NAMALWA (cell line): ENCODE data around the gene PDZD2.
"Not testable (repeated sequence)": the region's sequence is repeated elsewhere in the genome, so short reads cannot be mapped to it uniquely, and the experiment has no call there.

Source experiments
- DNase-seq: peaks from one replicate; pipeline ENCODE4 v3.0.0-alpha.2; 2015; ENCODE audit warnings: low spot score

PDZD2 gene

DNA sequence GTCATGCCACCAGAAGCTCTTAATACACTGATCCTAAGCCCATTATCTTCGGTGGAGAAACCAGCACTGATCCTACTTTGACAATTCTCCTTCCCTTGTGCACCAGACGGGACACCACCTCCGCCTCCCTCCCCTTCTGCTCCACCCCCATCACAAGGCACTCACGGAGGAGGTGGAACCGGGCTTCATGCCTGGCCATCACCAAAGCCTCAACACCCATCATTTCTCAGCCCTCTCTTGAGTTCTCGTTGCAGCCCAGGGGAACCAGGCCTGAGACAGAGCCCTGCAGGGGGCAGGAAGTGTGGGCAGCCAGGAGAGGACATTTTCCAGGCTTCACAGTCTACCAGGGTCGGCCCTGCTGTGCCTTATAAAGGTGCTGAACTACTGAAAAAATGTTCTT lies 374.7 kb downstream of the PDZD2 start:
- DNase-seq, result no peak

GRCh38 chr5:32014096-32014745 lies 375.3 kb downstream of the PDZD2 start:
- DNase-seq, result no peak

DNA sequence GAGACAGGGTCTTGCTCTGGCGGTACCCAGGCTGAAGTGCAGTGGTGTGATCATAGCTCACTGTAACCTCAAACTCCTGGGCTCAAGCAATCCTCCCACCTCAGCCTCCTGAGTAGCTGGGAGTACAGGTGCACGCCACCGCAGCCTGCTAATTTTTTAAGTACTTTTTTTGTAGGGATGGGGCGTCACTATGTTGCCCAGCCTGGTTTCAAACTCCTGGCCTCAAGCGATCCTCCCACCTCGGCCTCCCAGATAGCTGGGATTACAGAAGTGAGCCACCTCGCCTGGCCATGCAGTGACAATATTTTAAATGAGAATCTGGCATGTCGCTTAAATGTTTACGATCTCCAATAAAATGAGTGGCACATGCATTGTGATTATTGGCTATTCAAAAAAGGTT lies 376.3 kb downstream of the PDZD2 start:
- DNase-seq, result not testable (repeated sequence)

DNA sequence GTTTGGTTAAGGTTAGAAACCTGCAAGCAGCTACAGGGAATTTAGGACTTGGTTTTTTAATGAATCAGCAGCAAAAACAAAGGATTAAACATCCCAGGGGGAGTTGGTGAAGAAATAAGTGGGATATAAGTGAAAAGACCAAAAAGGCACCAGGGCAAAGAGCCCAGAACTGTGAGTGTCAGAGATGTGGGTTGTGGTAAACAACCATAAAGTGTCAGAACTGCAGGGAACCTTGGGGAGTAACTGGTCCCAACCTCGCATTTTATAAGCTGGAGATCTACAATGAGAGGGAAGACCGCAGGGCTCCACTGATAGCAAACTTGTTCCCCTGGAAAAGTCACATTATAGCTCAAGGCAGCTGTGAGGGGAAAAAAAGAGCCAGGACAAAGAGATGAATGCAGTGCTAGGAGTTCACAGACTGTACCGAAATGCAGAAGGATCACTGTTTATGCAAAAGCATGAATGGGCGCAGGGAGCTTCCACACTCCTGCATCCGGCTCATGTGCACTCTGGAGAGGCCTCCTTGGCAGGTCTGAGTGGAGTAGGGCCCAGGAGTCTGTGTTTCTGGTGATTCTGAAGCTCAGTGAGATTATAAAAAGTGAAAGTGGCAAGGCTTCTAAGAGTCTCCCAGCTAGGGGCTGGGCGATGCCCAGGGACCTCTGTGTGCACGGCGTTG lies 378.9 kb downstream of the PDZD2 start:
- no peak for DNase-seq

GRCh38 chr5:32018476-32019436 lies 379.8 kb downstream of the PDZD2 start:
- DNase-seq, result no peak

GRCh38 chr5:32020271-32020670 lies 381.3 kb downstream of the PDZD2 start:
- DNase-seq, result peak; percentile 69

DNA sequence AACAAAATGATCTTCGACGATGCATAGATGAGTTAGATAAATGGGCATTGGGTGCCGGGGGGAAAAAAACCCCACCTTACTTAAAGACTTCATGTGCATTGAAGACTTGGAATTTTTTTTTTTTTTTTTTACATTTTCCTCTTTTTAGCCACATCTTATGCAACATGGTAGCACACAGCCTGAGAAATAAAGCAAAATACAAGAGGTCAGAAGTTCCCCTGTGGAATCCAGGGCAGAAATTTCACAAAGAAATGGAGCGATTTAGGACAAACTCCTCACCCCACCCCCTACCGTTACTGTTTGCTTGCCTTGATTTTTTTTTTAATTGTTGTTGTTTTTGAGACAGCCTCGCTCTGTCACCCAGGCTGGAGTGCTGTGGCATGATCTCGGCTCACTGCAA lies 382.0 kb downstream of the PDZD2 start:
- no peak for DNase-seq

DNA sequence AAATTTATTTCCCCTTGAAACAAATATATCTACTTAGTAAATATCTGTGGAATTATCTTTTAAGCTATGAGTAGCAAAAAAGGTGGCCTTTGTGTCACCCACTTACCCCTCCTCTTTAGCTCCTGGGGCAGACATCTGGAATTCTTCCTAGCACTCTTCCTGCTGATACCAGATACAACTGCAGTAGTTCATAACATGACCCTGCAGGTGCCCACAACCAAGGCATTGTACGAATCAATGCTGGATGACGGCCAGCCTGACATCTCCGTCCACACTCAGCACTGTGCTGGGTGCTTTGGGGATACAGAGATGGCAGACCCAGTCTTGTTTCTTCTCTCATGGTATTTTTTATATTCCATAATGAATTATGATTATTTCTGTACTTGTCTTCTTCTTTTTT lies 382.8 kb downstream of the PDZD2 start:
- no peak for DNase-seq

GRCh38 chr5:32022638-32023037 lies 383.7 kb downstream of the PDZD2 start:
- DNase-seq, result no peak

GRCh38 chr5:32023816-32024215 lies 384.9 kb downstream of the PDZD2 start:
- DNase-seq, result no peak

GRCh38 chr5:32024751-32025150 lies 385.8 kb downstream of the PDZD2 start:
- DNase-seq, result no peak

- DNase-seq, result no peak
Measured at GRCh38 chr5:32027093-32027716, 388.3 kb downstream of the PDZD2 start.

- DNase-seq, result no peak
Measured at GRCh38 chr5:32027717-32028458, 389.0 kb downstream of the PDZD2 start.

GRCh38 chr5:32029261-32029660 lies 390.3 kb downstream of the PDZD2 start:
- DNase-seq, result no peak

GRCh38 chr5:32029781-32030180 lies 390.9 kb downstream of the PDZD2 start:
- no peak for DNase-seq

DNA sequence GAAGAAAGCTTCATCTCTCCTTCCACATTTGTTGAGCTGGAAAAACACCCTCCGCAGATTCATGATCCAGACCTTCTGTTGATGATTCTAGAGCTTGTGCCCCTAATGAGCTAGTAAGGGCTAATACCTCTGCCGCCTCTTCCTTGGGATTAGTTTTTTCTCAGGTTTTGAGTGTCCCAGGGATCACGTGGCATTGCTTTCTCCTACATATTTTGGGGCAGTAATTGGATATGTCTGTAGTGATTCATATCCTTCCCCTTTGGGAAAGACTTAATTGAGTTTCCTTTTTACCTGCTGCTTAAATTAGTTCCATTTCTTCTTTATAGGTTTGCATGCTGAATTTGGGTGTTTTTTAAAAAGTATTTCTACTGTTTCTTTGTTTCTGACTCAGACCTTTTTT lies 391.3 kb downstream of the PDZD2 start:
- DNase-seq, result no peak

GRCh38 chr5:32030686-32031085 lies 391.8 kb downstream of the PDZD2 start:
- DNase-seq, result no peak

DNA sequence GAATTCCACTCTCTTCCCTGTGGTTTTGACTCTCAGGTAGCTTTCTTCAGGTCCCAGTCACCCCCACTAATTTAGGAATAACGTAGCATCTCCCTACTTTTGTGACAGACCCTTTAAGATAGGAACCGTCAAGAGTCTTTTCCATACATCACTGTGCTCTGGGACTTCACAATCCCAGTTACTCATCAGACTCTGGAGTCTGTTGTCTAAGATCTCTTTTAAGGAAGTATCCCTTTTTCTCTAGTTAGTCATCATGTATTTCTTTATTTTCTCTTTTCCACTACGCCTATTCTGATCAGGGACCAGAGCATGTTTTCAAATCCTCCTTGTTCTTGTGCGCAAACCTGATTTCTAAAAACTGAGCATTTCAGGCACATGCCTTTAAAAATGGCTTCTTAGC lies 392.2 kb downstream of the PDZD2 start:
- no peak for DNase-seq

DNA sequence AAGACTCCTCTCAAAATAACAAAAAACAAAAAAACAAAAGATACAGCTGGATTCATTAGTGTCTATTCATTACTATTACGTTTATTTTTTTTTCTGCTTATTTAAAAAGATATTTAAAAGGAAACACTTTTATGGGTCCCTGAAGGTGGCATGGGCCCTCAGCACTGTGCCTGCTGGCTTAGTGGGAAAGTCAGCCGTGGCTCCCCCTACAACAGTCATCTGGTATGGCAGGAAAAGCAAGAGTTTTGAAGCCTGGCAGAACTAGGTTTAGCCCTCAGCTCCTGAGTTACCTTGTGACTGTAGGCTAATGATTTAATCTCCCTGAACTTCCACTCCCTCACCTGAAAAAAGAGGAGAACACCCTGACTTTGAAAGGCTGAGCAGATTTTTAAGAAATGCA lies 399.6 kb downstream of the PDZD2 start:
- DNase-seq, result no peak

DNA sequence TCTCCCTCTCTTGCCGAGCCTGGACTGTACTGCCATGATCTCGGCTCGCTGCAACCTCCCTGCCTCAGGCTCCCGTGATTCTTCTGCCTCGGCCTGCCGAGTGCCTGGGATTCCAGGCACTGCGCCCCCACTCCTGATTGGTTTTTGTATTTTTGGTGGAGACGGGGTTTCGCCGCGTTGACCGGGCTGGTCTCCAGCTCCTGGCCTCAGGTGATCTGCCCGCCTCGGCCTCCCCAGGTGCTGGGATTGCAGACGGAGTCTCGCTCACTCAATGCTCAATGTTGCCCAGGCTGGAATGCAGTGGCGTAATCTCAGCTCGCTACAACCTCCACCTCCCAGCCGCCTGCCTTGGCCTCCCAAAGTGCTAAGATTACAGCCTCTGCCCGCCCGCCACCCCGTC lies 400.2 kb downstream of the PDZD2 start:
- not testable (repeated sequence) for DNase-seq

- DNase-seq, result not testable (repeated sequence)
Measured at GRCh38 chr5:32039601-32040000, 400.7 kb downstream of the PDZD2 start.
